HG02870 (cell line): ENCODE results near the gene PRSS21.

ENCODE experiments used
- ATAC-seq: cut with Tn5 transposase; IDR thresholded peaks from one replicate; pipeline ENCODE4 v1.9.1; 2021; ENCODE audit warnings: mild to moderate bottlenecking, moderate library complexity; ENCODE audit not compliant: unreplicated experiment

PRSS21 gene

DNA sequence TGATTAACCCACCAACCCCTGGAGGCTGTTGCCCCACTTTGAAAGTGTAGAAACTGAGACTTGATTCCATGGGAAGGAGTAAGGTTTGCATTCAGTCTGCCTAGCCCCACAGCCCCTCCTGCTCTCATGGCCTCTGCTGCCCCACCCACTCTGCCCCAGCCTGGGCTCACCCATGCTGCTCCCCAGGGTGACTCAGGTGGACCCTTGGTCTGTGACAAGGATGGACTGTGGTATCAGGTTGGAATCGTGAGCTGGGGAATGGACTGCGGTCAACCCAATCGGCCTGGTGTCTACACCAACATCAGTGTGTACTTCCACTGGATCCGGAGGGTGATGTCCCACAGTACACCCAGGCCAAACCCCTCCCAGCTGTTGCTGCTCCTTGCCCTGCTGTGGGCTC, 12.3 kb upstream of the PRSS21 start:
- ATAC-seq, result no peak

- ATAC-seq, result no peak
These were observed 10.8 kb upstream of the PRSS21 start for GRCh38 chr16:2806286-2806685.

GRCh38 chr16:2808181-2808580, 8.9 kb upstream of the PRSS21 start:
- no peak for ATAC-seq

GRCh38 chr16:2809149-2809760, 7.8 kb upstream of the PRSS21 start:
- ATAC-seq, result no peak

- ATAC-seq, result no peak
These were observed 6.4 kb upstream of the PRSS21 start for GRCh38 chr16:2810651-2811050.

DNA sequence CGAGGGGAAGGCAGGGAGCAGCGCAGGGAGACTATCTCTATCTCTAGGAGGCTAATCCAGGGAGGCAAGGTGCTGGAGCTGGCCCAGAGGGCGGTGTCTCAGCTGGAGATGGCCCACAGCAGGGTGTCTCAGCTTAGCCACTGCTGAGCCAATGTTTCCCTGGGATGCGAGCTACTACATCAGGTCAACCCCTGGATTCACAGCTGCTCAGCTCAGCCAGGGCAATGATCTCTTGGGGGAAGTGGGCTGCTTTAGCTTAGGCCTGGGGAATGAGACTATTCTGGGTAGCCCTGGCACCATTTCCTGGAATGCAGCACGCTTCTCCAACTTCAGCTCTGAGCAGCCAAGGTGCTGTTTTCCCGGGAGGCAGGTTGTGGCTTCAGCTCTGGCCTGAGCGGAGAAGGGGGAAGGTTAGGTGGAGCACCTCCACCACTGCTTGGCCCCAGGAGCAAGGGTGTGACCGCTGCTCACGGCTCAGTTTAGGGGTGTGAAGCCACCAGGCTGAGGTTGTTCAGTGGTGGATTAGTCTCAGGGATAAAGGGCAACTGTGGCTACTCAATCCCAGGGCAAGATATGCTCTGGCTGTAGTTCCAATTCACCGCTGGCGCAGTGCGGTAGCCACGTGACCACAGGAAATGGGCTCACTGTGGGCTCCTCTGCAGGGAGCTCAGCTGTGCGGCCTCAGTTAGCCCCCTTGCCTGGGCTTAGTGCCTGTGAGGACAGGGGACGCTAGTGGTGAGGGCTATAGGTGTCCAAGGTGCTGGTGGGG, 5.2 kb upstream of the PRSS21 start:
- no peak for ATAC-seq

GRCh38 chr16:2813771-2814221, 3.2 kb upstream of the PRSS21 start:
- no peak for ATAC-seq

- ATAC-seq, result no peak
These were observed 2.3 kb upstream of the PRSS21 start for GRCh38 chr16:2814551-2815298.

DNA sequence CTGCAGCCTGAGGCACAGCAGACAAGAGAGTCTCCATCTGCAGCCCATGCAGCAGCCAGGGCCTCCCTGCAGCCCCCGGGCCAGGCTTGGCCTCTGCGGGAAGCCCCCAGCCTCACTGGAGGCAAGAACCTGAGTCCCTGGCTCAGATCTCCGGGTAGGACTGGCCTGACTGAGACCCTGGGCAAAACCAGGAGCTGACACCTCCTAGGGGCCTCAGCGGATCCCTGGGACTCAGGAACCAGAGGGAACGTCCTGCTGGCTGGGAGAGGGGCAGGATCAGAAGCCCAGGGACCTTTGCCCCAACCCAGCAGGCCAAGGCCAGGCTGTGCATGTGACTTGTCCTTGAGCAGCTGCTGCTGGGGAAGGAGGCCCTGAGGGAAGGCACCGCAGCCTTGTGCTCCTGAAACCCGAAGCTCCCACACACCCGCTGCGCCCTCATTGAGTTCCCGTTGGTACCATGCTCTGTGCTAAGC, 1.7 kb upstream of the PRSS21 start:
- ATAC-seq, result no peak

DNA sequence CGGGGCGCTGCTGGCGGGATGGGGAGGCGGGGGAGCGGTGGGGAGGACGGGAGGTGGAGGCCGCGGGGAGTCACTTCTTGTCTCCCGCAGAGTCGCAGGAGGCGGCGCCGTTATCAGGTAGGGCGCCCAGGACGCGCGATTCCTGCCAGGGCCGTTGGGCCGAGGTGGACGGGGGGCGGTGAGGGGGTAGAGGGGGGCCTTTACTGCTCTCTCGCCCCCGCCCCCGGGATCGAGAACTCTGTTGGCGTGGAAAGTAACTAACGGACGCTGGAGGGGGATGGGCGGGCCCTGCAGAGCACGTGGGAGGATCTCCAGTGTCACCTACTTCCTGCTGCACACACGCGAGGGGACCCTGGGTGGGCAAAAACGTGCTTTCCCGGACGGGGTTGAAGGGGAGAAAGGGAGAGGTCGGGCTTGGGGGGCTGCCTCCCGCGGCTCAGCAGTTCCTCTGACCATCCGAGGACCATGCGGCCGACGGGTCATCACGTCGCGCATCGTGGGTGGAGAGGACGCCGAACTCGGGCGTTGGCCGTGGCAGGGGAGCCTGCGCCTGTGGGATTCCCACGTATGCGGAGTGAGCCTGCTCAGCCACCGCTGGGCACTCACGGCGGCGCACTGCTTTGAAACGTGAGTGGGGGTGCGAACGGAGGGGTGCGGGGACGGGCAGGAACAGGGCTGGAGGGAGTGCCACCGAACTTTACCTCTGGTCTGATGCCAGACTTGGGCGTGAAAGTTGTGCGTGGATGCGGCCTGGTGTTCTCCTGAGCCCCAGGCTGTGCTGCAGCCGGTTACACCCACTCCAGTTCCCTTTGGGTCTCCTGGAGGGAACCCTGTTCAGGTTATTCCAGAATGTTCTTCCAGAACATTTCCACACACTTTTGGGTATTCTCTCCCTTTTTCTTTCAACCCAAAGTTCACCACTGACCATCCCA, 569 bp downstream of the PRSS21 start:
- ATAC-seq, result no peak

- ATAC-seq, result no peak
These were observed 1.3 kb downstream of the PRSS21 start for GRCh38 chr16:2818272-2818876.

GRCh38 chr16:2819179-2819938, 2.3 kb downstream of the PRSS21 start:
- no peak for ATAC-seq

DNA sequence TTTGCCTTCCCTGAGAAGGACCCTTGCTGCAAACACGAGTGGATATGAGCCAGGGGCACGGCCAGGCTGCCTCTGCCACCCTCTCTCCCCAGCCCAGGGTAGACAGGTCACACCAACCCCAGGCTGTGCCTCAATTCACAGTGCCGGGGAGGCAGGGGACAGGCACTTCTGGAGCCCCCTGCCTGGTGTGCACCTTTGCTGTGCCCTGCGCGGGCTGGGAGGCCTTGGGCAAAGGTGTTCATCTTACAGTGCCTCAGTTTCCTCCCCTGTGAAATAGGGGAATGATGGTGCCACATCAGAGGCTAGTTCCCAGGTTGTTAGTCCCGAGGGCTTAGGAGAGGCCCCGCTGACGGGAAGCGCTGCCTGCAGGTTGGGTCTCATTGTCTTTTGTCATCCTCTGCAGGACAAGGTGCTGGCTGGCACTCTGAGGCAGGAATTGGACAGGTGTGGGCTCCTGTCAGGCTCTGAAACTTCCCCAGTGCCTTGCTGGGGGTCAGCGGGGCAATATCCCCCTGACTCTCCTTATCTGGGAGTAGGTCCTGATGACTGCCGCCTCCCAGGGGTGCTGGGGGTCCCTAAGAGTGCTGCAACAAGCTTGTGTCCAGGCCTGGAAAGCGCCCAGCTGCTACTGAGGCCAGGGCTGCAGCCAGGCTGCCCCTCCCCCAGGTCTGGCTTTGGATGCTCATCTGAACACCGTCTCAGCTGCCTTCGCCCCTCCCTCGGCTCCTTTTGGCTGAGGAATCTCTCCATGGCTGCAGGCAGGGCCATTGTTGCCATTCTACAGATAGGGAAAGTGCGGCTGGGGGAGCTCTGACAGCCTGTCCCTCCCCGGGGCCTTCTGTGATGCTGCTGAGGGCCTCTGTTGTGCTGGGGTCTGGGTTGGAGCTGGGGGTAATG, 3.1 kb downstream of the PRSS21 start:
- no peak for ATAC-seq

DNA sequence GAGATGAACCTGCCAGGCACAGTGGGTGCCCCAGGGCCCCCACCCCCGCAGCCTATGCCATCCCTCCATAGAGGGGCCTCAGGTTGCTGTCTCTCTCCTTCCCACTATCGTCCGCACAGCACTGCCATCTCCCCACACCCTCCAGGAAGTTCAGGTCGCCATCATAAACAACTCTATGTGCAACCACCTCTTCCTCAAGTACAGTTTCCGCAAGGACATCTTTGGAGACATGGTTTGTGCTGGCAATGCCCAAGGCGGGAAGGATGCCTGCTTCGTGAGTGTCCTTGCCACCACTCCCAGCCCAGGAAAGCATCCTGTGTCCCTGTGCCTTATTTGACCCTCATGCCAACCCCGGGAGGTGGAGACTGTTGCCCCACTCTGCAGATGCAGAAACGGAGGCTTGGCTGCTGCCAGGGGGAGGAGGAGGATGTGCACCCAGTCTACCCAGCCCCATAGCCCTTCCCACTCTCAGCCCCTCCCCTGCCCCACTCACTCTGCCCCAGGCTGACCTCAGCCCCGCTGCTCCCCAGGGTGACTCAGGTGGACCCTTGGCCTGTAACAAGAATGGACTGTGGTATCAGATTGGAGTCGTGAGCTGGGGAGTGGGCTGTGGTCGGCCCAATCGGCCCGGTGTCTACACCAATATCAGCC, 3.9 kb downstream of the PRSS21 start:
- ATAC-seq, result no peak

- ATAC-seq, result no peak
These were observed 4.6 kb downstream of the PRSS21 start for GRCh38 chr16:2821487-2822157.

GRCh38 chr16:2822158-2822495, 5.1 kb downstream of the PRSS21 start:
- ATAC-seq, result no peak

- no peak for ATAC-seq
These were observed 5.5 kb downstream of the PRSS21 start for GRCh38 chr16:2822496-2822895.

GRCh38 chr16:2824626-2825025, 7.6 kb downstream of the PRSS21 start:
- ATAC-seq, result no peak
